ENCODE results near the gene SLC7A6. TPM values are rescaled to one million over a fixed set of nuclear protein-coding genes. Genes with fewer than 3 reads are reported as not detected.

Gene SLC7A6
- total and polyA plus RNA-seq, 2 of the 8 experiments (the other 6 are each of a cell fraction or from before 2014, with no cell fraction given), result 28.0 to 37.8 TPM

- TF ChIP-seq CTBP2 (IDR thresholded peaks at IDR 0.05; ENCODE audit: borderline replicate concordance, insufficient read depth, insufficient read length, low read length), result no peak
- TF ChIP-seq TCF12 (IDR thresholded peaks at IDR 0.05; ENCODE audit: low read depth, low read length), result no peak
These were observed 79.9 kb downstream of the SLC7A6 start (continued) for GRCh38 chr16:68344252-68344651.
